GM23338 (cell line): ENCODE measurements around the gene ZNF614. TPM values are rescaled to one million over a fixed set of nuclear protein-coding genes. Genes with fewer than 3 reads are reported as not detected.

Source experiments
- ATAC-seq: fragments of 200-7000 bp; cut with Tn5 transposase; 3 replicates; pipeline ENCODE4 v1.9.1; 2020
- DNase-seq: peaks from one replicate; pipeline ENCODE4 v3.0.0-alpha.2; 2015; ENCODE audit warnings: low spot score
- H2AFZ ChIP-seq: fragments of 200-600 bp; sonication (generic); 2 replicates; pipeline ENCODE4 v1.8.0; 2016; ENCODE audit warnings: antibody characterized with exemption, mild to moderate bottlenecking, moderate library complexity
- H3F3A ChIP-seq: fragments of 200-600 bp; sonication (generic); replicated peaks from 2 replicates; pipeline ENCODE4 v1.8.0; 2017; ENCODE audit warnings: antibody characterized with exemption, mixed run types, low read depth
- H3K27ac ChIP-seq: fragments of 200-600 bp; sonication (generic); 2 replicates; pipeline ENCODE4 v1.6.1; 2016; ENCODE audit warnings: low read depth
- H3K27me3 ChIP-seq: fragments of 200-600 bp; sonication (generic); 2 replicates; pipeline ENCODE4 v1.8.0; 2016; ENCODE audit warnings: mild to moderate bottlenecking, mixed run types, moderate library complexity; ENCODE audit not compliant: insufficient read depth
- H3K36me3 ChIP-seq: fragments of 200-600 bp; sonication (generic); 2 replicates; pipeline ENCODE4 v1.8.0; 2016; ENCODE audit warnings: mild to moderate bottlenecking; ENCODE audit not compliant: insufficient read depth
- H3K4me1 ChIP-seq: fragments of 200-600 bp; sonication (generic); 2 replicates; pipeline ENCODE4 v1.8.0; 2016; ENCODE audit warnings: mild to moderate bottlenecking, moderate library complexity; ENCODE audit not compliant: insufficient read depth
- H3K4me2 ChIP-seq: fragments of 200-600 bp; sonication (generic); 2 replicates; pipeline ENCODE4 v1.7.1; 2017; ENCODE audit warnings: mixed run types
- H3K4me3 ChIP-seq: fragments of 200-600 bp; sonication (generic); 2 replicates; pipeline ENCODE4 v1.6.1; 2016; ENCODE audit warnings: mixed run types
- H3K79me2 ChIP-seq: fragments of 200-600 bp; sonication (generic); replicated peaks from 2 replicates; pipeline ENCODE4 v1.8.0; 2017; ENCODE audit warnings: mild to moderate bottlenecking; ENCODE audit not compliant: insufficient read depth
- H3K9me2 ChIP-seq: fragments of 200-600 bp; sonication (generic); 2 replicates; pipeline ENCODE4 v1.8.0; 2017; ENCODE audit not compliant: insufficient read depth
- H4K20me1 ChIP-seq: fragments of 200-600 bp; sonication (generic); replicated peaks from 2 replicates; pipeline ENCODE4 v1.8.0; 2017; ENCODE audit warnings: mild to moderate bottlenecking; ENCODE audit not compliant: insufficient read depth
- H3K27ac Mint-ChIP-seq: 2 replicates; pipeline ENCODE4 v1.8.0; 2020; ENCODE audit warnings: inconsistent platforms, mild to moderate bottlenecking, moderate library complexity, mixed read lengths
- H3K27me3 Mint-ChIP-seq: 3 replicates; pipeline ENCODE4 v1.8.0; 2022; ENCODE audit warnings: low read depth, mild to moderate bottlenecking, moderate library complexity, mixed read lengths, inconsistent platforms; ENCODE audit not compliant: insufficient read depth, poor library complexity
- H3K36me3 Mint-ChIP-seq: 3 replicates; pipeline ENCODE4 v1.8.0; 2021; ENCODE audit warnings: low read depth, mild to moderate bottlenecking, inconsistent platforms, moderate library complexity, mixed read lengths
- H3K4me1 Mint-ChIP-seq: 3 replicates; pipeline ENCODE4 v1.8.0; 2020; ENCODE audit warnings: mild to moderate bottlenecking, inconsistent platforms, mixed read lengths
- H3K4me3 Mint-ChIP-seq: 3 replicates; pipeline ENCODE4 v1.8.0; 2021; ENCODE audit warnings: moderate library complexity, mild to moderate bottlenecking, inconsistent platforms, mixed read lengths
- H3K9me3 Mint-ChIP-seq: 3 replicates; pipeline ENCODE4 v1.8.0; 2020; ENCODE audit warnings: moderate library complexity, mild to moderate bottlenecking, inconsistent platforms, mixed read lengths
- CREB1 ChIP-seq: fragments of 250-450 bp; sonication (Bioruptor Pico); IDR thresholded peaks from 2 replicates; pipeline ENCODE4 v1.5.0; 2020; ENCODE audit warnings: low read depth, mild to moderate bottlenecking, moderate library complexity
- EZH2phosphoT487 ChIP-seq: fragments of 200-600 bp; sonication (generic); IDR thresholded peaks from one replicate; pipeline ENCODE4 v1.8.1; 2018; ENCODE audit warnings: antibody characterized with exemption; ENCODE audit not compliant: unreplicated experiment
- POLR2AphosphoS5 ChIP-seq: IDR thresholded peaks from 2 replicates; pipeline ENCODE4 v1.6.1; 2016; ENCODE audit warnings: antibody characterized with exemption, low read depth
- ZNF114 ChIP-seq: fragments of 250-450 bp; sonication (Bioruptor Pico); IDR thresholded peaks from 2 replicates; pipeline ENCODE4 v1.5.0; 2020; ENCODE audit warnings: mild to moderate bottlenecking, moderate library complexity
- polyA plus RNA-seq: library from polyadenylated mRNA; unstranded; fragments of >200 nt; fragmentation: Nextera tagmentation; extraction: Ambion mirVana; gene quantifications from 2 replicates; pipeline ENCODE4 v1.2.1, GENCODE V29; 2016
- total RNA-seq: library from RNA; depleted of rRNA; stranded (reverse); fragments of >200 nt; shearing (Covaris generic); gene quantifications from 2 replicates; pipeline ENCODE4 v1.2.3, GENCODE V29; 2014
- TF ChIP-seq, protein P1 (sequence below): IDR thresholded peaks from 2 replicates; pipeline ENCODE4 v1.6.1; 2016; ENCODE audit warnings: antibody characterized with exemption
- TF ChIP-seq, protein P2 (sequence below), 2 experiments: fragments of 200-600 bp in 1 of 2; sonication (generic) in 1 of 2; conservative IDR thresholded peaks; 2 replicates each; pipeline versions ENCODE4 v1.5.1 to v1.6.1; 2016 to 2017; ENCODE audit warnings: antibody characterized with exemption in 2 of 2, low read depth in 2 of 2, mild to moderate bottlenecking in 2 of 2, moderate library complexity in 1 of 2
- TF ChIP-seq, protein P3 (sequence below): fragments of 250-450 bp; sonication (Bioruptor Pico); IDR thresholded peaks from 2 replicates; pipeline ENCODE4 v1.5.0; 2020; ENCODE audit warnings: mild to moderate bottlenecking, moderate library complexity

Gene ZNF614
- total and polyA plus RNA-seq, 2 experiments from 2014 or later: 9.1 to 26.2 TPM

DNA sequence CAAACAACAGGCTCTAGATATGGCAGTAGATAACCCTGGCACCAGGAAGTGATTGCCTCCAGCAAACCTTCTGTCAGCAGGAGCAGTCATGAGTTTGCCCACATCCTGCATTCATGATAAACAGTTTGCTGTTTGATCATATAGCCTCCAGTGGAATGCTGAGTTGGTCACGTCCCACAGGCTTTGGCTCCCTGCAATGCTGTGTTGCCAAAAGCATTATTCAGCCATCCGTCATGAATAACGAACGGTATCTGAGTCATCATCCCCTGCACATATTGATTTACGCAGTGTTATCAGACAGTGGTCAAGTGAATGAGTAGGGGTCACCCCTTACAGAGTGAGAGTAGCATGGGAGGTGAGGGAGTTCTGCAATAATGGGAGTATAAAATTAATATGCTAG lies 42.3 kb upstream of the ZNF614 start:
- no peak overlapping the region for H3K4me3 Mint-ChIP-seq
- no peaks in the 10 kb centered on the region for H4K20me1 ChIP-seq
- H3K4me3 ChIP-seq: no peak overlapping the region
- H3K9me2 ChIP-seq: no peaks in the 10 kb centered on the region
- no peaks in the 10 kb centered on the region for H3K27me3 ChIP-seq
- H3K27ac Mint-ChIP-seq: no peak overlapping the region
- H3K27ac ChIP-seq: no peak overlapping the region
- no peaks in the 10 kb centered on the region for H3K4me1 ChIP-seq
- no peaks in the 10 kb centered on the region for H3K4me1 Mint-ChIP-seq
- no peaks in the 10 kb centered on the region for H3K79me2 ChIP-seq
- no peak overlapping the region for H2AFZ ChIP-seq
- H3K27me3 Mint-ChIP-seq: peaks cover 5% of the 10 kb centered on the region
- H3K36me3 ChIP-seq: peaks cover 41% of the 10 kb centered on the region
- ATAC-seq (no peak), DNase-seq (no peak)
- no peaks in the 10 kb centered on the region for H3F3A ChIP-seq
- TF ChIP-seq EZH2phosphoT487: no peak
- no peak for TF ChIP-seq POLR2AphosphoS5
- TF ChIP-seq ZNF114 (CRISPR knock-in tag): no peak
- TF ChIP-seq CREB1 (CRISPR knock-in tag): no peak
- TF ChIP-seq, protein P1, sequence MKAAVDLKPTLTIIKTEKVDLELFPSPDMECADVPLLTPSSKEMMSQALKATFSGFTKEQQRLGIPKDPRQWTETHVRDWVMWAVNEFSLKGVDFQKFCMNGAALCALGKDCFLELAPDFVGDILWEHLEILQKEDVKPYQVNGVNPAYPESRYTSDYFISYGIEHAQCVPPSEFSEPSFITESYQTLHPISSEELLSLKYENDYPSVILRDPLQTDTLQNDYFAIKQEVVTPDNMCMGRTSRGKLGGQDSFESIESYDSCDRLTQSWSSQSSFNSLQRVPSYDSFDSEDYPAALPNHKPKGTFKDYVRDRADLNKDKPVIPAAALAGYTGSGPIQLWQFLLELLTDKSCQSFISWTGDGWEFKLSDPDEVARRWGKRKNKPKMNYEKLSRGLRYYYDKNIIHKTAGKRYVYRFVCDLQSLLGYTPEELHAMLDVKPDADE: no peak
- TF ChIP-seq, protein P2, sequence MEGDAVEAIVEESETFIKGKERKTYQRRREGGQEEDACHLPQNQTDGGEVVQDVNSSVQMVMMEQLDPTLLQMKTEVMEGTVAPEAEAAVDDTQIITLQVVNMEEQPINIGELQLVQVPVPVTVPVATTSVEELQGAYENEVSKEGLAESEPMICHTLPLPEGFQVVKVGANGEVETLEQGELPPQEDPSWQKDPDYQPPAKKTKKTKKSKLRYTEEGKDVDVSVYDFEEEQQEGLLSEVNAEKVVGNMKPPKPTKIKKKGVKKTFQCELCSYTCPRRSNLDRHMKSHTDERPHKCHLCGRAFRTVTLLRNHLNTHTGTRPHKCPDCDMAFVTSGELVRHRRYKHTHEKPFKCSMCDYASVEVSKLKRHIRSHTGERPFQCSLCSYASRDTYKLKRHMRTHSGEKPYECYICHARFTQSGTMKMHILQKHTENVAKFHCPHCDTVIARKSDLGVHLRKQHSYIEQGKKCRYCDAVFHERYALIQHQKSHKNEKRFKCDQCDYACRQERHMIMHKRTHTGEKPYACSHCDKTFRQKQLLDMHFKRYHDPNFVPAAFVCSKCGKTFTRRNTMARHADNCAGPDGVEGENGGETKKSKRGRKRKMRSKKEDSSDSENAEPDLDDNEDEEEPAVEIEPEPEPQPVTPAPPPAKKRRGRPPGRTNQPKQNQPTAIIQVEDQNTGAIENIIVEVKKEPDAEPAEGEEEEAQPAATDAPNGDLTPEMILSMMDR (conservative IDR thresholded peaks at IDR 0.05; ENCODE audit: low read depth in 2 of 2): no peak
- TF ChIP-seq, protein P3, sequence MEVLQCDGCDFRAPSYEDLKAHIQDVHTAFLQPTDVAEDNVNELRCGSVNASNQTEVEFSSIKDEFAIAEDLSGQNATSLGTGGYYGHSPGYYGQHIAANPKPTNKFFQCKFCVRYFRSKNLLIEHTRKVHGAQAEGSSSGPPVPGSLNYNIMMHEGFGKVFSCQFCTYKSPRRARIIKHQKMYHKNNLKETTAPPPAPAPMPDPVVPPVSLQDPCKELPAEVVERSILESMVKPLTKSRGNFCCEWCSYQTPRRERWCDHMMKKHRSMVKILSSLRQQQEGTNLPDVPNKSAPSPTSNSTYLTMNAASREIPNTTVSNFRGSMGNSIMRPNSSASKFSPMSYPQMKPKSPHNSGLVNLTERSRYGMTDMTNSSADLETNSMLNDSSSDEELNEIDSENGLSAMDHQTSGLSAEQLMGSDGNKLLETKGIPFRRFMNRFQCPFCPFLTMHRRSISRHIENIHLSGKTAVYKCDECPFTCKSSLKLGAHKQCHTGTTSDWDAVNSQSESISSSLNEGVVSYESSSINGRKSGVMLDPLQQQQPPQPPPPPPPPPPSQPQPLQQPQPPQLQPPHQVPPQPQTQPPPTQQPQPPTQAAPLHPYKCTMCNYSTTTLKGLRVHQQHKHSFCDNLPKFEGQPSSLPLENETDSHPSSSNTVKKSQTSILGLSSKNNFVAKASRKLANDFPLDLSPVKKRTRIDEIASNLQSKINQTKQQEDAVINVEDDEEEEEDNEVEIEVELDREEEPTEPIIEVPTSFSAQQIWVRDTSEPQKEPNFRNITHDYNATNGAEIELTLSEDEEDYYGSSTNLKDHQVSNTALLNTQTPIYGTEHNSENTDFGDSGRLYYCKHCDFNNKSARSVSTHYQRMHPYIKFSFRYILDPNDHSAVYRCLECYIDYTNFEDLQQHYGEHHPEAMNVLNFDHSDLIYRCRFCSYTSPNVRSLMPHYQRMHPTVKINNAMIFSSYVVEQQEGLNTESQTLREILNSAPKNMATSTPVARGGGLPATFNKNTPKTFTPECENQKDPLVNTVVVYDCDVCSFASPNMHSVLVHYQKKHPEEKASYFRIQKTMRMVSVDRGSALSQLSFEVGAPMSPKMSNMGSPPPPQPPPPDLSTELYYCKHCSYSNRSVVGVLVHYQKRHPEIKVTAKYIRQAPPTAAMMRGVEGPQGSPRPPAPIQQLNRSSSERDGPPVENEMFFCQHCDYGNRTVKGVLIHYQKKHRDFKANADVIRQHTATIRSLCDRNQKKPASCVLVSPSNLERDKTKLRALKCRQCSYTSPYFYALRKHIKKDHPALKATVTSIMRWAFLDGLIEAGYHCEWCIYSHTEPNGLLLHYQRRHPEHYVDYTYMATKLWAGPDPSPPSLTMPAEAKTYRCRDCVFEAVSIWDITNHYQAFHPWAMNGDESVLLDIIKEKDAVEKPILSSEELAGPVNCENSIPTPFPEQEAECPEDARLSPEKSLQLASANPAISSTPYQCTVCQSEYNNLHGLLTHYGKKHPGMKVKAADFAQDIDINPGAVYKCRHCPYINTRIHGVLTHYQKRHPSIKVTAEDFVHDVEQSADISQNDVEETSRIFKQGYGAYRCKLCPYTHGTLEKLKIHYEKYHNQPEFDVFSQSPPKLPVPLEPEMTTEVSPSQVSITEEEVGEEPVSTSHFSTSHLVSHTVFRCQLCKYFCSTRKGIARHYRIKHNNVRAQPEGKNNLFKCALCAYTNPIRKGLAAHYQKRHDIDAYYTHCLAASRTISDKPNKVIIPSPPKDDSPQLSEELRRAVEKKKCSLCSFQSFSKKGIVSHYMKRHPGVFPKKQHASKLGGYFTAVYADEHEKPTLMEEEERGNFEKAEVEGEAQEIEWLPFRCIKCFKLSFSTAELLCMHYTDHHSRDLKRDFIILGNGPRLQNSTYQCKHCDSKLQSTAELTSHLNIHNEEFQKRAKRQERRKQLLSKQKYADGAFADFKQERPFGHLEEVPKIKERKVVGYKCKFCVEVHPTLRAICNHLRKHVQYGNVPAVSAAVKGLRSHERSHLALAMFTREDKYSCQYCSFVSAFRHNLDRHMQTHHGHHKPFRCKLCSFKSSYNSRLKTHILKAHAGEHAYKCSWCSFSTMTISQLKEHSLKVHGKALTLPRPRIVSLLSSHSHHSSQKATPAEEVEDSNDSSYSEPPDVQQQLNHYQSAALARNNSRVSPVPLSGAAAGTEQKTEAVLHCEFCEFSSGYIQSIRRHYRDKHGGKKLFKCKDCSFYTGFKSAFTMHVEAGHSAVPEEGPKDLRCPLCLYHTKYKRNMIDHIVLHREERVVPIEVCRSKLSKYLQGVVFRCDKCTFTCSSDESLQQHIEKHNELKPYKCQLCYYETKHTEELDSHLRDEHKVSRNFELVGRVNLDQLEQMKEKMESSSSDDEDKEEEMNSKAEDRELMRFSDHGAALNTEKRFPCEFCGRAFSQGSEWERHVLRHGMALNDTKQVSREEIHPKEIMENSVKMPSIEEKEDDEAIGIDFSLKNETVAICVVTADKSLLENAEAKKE (CRISPR knock-in tag): no peak
- no peak overlapping the region for H3K4me2 ChIP-seq
- peaks cover 100% of the 10 kb centered on the region for H3K36me3 Mint-ChIP-seq
- H3K9me3 Mint-ChIP-seq: peaks cover 87% of the 10 kb centered on the region
